Astrocyte of the spinal cord (primary cell): ENCODE results near the gene KLF16.

Source experiments
- DNase-seq: peaks from one replicate; pipeline ENCODE4 v3.0.0; 2011; ENCODE audit warnings: low read depth, low spot score
- H3K4me3 ChIP-seq: 2 replicates; pipeline ENCODE4 v1.5.1; 2011; ENCODE audit warnings: low read depth, mild to moderate bottlenecking, low read length, moderate library complexity
- CTCF ChIP-seq: IDR thresholded peaks from 2 replicates; pipeline ENCODE4 v1.5.1; 2012; ENCODE audit warnings: low read depth, mild to moderate bottlenecking, low read length, inconsistent platforms
- in situ Hi-C: cut with HindIII; loops from 2 replicates; pipeline ENCODE4 v1.10.0; 2017; ENCODE audit warnings: low sequenced_read_pairs

KLF16 gene

DNA sequence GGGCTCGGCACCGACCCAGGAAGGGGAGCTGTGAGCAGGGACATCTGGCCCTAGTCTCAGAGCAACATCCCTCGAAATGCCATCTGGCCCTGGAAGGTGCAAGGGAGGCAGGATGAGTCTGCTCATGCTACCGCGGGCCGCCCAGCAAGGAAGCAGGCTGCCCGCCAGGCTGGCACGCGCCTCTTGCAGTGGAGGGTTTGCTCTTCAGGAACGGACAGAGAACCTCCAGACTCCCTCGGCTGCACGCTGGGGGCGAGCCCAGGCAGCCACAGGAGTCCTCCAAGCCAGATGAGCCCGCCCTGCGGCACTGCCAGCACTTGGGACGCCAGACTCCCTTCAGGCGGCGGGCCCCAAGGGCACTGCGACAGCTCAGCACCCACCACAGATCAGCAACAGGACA is 41.2 kb downstream of the KLF16 start:
- in situ Hi-C loops: no loop called here
- no peak overlapping the region for H3K4me3 ChIP-seq
- DNase-seq: no peak
- TF ChIP-seq CTCF: no peak

DNA sequence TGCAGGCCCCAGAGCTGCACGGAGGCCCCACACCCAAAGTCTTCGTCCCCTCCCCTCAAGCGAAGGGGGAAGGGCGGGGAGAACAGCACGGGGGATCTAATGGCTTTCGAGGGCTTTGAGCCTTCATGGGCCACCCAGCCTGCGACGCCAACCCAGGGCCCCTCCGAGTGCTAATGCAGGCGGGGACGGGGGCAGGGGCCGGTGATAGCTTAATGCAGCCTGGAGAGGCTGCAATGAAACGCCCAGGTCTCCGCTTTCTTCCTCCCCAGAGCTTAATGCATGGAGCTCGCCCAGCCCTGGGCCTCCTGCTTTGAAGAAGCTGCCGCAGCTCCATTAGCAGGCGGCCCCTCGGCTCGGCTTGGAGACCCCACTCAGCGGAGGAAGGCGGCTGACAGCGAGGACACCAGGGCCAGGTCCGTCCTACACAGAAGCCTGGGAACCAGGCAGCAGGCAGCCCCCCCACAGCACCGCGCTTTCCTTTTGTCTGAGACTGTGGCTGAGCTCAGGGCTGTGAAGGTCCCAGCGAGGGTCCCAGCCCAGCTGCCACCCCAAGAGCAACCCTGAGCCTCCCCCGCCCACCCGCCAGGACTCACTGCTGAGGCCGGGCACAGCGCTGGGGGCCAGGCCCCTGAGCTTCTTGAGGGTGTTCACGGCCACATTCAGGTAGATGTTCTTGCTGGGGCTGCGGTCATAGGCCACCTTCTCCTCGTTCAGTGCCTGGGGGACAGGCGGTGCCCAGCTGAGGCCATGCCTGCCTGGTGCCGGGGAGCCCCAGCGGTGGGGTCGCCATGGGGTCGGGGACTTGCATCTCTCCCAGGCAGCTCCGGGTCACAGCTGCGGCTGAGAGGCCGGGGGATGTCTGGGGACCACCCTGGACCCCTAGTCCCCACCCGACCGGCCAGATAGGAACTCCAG is 43.8 kb downstream of the KLF16 start:
- DNase-seq: no peak
- no peak overlapping the region for H3K4me3 ChIP-seq
- in situ Hi-C loops: no loop called here
- no peak for TF ChIP-seq CTCF

- in situ Hi-C loops: no loop called here
Measured at GRCh38 chr19:1818549-1819195, 44.7 kb downstream of the KLF16 start.

DNA sequence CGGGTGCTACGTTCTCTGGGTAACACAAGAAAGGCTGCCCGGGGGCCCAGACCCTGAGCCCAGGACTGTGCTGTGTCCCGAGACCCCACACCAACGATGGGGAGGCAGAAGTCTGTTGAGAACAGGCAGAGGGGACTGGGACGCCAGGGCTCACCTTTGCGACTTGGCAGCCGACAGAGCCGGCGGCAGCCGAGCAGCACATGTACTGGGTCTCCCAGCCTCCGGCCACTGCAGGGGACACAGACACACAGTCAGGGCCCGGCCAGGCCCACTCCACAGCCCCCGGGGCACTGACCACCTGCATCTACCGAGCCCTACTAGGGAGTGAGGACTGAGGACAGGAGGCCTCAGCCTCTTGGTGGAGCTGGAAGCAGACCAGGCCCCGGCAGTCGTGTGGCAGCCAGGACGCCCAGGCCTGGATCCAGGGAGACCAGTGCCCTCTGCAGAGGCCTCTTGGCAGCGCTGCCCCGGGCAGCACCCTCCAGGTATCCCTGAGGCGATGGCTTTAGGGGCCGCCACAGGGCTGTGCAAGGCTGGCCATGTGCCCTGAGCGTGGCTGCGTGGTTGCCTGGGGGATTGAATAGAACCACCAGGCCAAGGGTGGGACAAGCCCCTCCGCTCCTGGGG is 45.7 kb downstream of the KLF16 start:
- no peak overlapping the region for H3K4me3 ChIP-seq
- no peak for TF ChIP-seq CTCF
- in situ Hi-C loops: no loop called here
- DNase-seq: no peak

More at GRCh38 chr19:1818549-1819195, 44.7 kb downstream of the KLF16 start:
- no peak for DNase-seq
- no peak for TF ChIP-seq CTCF
- no peak overlapping the region for H3K4me3 ChIP-seq

DNA sequence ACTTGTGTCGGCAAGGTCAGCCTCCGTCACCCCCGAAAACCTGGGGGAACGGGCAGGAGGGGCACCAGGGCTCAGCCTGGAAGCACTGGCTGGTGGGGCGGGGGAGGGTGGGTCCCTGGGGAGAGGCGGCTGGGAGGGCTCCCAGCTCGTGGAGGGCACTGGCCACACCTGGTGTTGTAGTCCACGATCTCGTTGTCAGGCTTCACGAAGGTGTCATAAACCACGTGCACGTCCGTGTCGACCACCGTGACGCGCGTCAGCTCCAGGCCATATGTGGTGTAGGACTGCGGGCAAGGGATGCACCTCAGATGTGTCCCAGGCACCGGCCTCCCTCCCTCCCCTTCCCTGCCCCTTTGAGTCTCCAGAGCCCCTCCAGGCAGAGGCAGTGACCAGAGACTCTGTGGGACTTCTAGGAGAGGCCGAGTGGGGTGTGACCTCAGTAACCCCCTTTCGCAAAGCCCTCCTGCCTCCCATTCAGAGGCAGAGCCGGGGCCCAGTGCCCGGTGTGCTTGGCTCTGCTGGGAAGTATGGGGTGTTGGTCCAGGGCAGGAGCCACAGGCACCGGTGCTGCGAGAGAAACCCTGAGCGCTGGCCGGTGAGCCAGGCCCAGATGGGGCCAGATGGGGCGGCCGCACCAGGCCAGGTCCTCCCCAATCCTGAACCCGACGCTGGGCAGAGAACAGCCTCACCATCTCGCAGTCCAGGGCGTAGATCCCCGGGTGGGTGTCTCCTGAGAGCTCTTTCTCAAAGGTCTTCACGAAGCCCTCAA is 46.7 kb downstream of the KLF16 start:
- in situ Hi-C loops: no loop called here
- no peak overlapping the region for H3K4me3 ChIP-seq
- no peak for DNase-seq
- no peak for TF ChIP-seq CTCF
